Activated CD8-positive, alpha-beta T cell treated with anti-CD3 and anti-CD28 coated beads, Interleukin-2, amount 10 ng/mL, durations not matched to agents 7 days and 5 days (primary cell): ENCODE measurements around the gene HGFAC. TPM values are rescaled to one million over a fixed set of nuclear protein-coding genes. Genes with fewer than 3 reads are reported as not detected.

Experiments used
- ATAC-seq: fragments of 150-1000 bp; cut with Tn5 transposase; one replicate; pipeline ENCODE4 v1.10.0; 2021; ENCODE audit warnings: moderate library complexity
- CTCF ChIA-PET: fragments of 350-600 bp; sonication (Branson Sonifier 250); formaldehyde crosslinking; loops from one replicate; lab custom pipeline; 2021; ENCODE audit warnings: antibody characterized with exemption; lab: Charles Lee
- POLR2A ChIA-PET: fragments of 350-600 bp; sonication (Branson Sonifier 250); formaldehyde crosslinking; loops from one replicate; lab custom pipeline; 2021; ENCODE audit warnings: antibody characterized with exemption; lab: Charles Lee
- DNase-seq: peaks from one replicate; pipeline ENCODE4 v3.0.0-alpha.2; 2020
- H3K27ac Mint-ChIP-seq: one replicate; pipeline ENCODE4 v1.8.0; 2021; ENCODE audit warnings: mild to moderate bottlenecking, mixed read lengths
- H3K27me3 Mint-ChIP-seq: one replicate; pipeline ENCODE4 v1.8.0; 2021; ENCODE audit warnings: low read depth, mixed read lengths
- H3K36me3 Mint-ChIP-seq: one replicate; pipeline ENCODE4 v1.8.0; 2021; ENCODE audit warnings: low read depth, mixed read lengths
- H3K4me1 Mint-ChIP-seq: one replicate; pipeline ENCODE4 v1.8.0; 2021; ENCODE audit warnings: low read depth, mixed read lengths
- H3K4me3 Mint-ChIP-seq: one replicate; pipeline ENCODE4 v1.8.0; 2021; ENCODE audit warnings: mild to moderate bottlenecking, mixed read lengths
- H3K9me3 Mint-ChIP-seq: one replicate; pipeline ENCODE4 v1.8.0; 2022; ENCODE audit warnings: mixed read lengths; ENCODE audit not compliant: insufficient read depth
- total RNA-seq, 2 experiments: library from RNA; stranded (reverse); gene quantifications; one replicate each; pipeline ENCODE4 v1.2.3, GENCODE V29; 2021

Gene HGFAC
- total RNA-seq, 2 experiments from 2014 or later = not detected

GRCh38 chr4:3440979-3441500 is 728 bp upstream of the HGFAC start:
- Mint-ChIP-seq H3K4me1 (no peaks in the 10 kb centered on the region), H3K27me3 (no peaks in the 10 kb centered on the region), H3K27ac (no peak overlapping the region), H3K9me3 (no peaks in the 10 kb centered on the region), H3K4me3 (no peak overlapping the region), H3K36me3 (no peaks in the 10 kb centered on the region)
- ATAC-seq (no peak), DNase-seq (no peak)
- POLR2A ChIA-PET = no interaction called here
- CTCF ChIA-PET = interaction anchor here (0.8 to 1.8 kb wide), 2 partner anchors 93 to 95 kb away, joined by 3 to 5 read pairs; no protein-coding TSS in a partner anchor

DNA sequence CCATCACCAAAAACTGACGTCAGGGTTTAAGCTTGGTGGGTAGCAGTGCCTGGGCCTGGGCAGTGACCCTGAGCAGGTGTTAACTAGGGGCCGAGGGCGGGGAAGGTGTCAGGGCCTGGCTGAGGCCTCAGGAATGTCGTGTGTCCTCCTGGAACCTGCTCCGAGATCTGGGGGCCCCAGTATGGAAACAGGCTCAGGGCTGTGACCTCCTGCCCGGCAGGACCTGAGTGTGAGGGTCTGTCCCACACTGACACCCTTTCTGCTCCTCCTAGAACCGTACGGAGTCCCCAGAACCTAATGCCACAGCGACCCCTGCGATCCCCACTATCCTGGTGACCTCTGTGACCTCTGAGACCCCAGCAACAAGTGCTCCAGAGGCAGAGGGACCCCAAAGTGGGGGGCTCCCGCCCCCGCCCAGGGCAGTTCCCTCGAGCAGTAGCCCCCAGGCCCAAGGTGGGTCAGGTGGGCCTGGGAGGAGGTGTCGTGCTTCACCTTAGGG is 741 bp downstream of the HGFAC start:
- Mint-ChIP-seq H3K36me3 (no peaks in the 10 kb centered on the region), H3K27me3 (no peaks in the 10 kb centered on the region), H3K27ac (no peak overlapping the region), H3K4me1 (no peaks in the 10 kb centered on the region), H3K4me3 (no peak overlapping the region), H3K9me3 (no peaks in the 10 kb centered on the region)
- ChIA-PET POLR2A (no interaction called here), CTCF (interaction anchor here (1.4 to 1.6 kb wide), 2 partner anchors 246 to 334 kb away, joined by 6 to 8 read pairs; no protein-coding TSS in a partner anchor)
- DNase-seq (no peak), ATAC-seq (no peak)

GRCh38 chr4:3442959-3443749 is 1.4 kb downstream of the HGFAC start:
- ChIA-PET CTCF (interaction anchor here (0.6 to 1.6 kb wide), 7 partner anchors 95 to 371 kb away, joined by 3 to 9 read pairs (median 6); no protein-coding TSS in a partner anchor), POLR2A (no interaction called here)
- Mint-ChIP-seq H3K27me3 (no peaks in the 10 kb centered on the region), H3K4me1 (no peaks in the 10 kb centered on the region), H3K27ac (no peak overlapping the region), H3K4me3 (no peak overlapping the region), H3K9me3 (no peaks in the 10 kb centered on the region), H3K36me3 (no peaks in the 10 kb centered on the region)
- DNase-seq (peak; percentile 74), ATAC-seq (peak; percentile 81)

- no peaks in the 10 kb centered on the region for H3K36me3 Mint-ChIP-seq
- H3K27ac Mint-ChIP-seq = no peak overlapping the region
- DNase-seq = no peak
- H3K4me3 Mint-ChIP-seq = no peak overlapping the region
- CTCF ChIA-PET = interaction anchor here (0.7 to 1.6 kb wide), 6 partner anchors 96 to 372 kb away, joined by 3 to 9 read pairs (median 7); no protein-coding TSS in a partner anchor
- H3K27me3 Mint-ChIP-seq = no peaks in the 10 kb centered on the region
- ATAC-seq = no peak
- no peaks in the 10 kb centered on the region for H3K4me1 Mint-ChIP-seq
- POLR2A ChIA-PET = no interaction called here
- no peaks in the 10 kb centered on the region for H3K9me3 Mint-ChIP-seq
These were observed 2.1 kb downstream of the HGFAC start for GRCh38 chr4:3443750-3444309.

- Mint-ChIP-seq H3K4me1 (no peaks in the 10 kb centered on the region), H3K36me3 (no peaks in the 10 kb centered on the region), H3K9me3 (no peaks in the 10 kb centered on the region), H3K27me3 (no peaks in the 10 kb centered on the region), H3K4me3 (no peak overlapping the region), H3K27ac (no peak overlapping the region)
- DNase-seq = no peak
- POLR2A ChIA-PET = no interaction called here
- CTCF ChIA-PET = interaction anchor here (1.5 kb wide), 1 partner anchor 99 kb away, joined by 8 read pairs; no protein-coding TSS in a partner anchor
- ATAC-seq = no peak
These were observed 2.8 kb downstream of the HGFAC start for GRCh38 chr4:3444351-3445110.

DNA sequence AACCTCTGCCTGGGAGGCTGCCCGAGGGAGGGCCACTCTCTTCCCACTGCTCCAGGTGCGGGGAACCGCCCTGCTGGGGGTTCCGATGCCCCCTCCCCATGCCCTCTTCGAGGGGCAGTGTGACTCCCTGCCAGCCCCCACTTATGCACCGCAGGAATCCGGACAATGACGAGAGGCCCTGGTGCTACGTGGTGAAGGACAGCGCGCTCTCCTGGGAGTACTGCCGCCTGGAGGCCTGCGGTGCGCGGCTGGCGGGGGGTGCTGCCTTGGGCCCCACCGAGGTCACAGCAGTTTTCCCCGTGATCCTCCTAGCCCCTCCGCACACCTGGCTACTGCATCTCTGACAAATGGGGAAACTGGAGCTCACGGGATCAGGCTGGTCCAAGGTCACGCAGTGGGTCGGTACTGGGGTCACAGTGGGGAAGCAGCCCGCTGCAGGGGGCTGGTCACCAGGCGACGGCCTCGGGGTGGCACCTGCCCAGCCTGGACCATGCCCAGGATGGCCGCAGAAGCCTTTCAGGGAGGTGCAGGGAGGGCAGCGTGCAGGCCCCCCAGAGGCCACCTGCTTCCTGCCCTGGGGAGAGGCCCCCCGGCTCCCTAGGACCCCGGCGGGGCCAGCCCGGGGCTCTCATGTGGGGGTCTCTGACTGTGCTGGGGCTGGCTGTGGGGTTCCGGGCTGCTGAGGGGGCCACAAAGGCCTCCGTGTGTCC is 3.5 kb downstream of the HGFAC start:
- H3K4me1 Mint-ChIP-seq = no peaks in the 10 kb centered on the region
- CTCF ChIA-PET = no interaction called here
- H3K27me3 Mint-ChIP-seq = no peaks in the 10 kb centered on the region
- no peak overlapping the region for H3K27ac Mint-ChIP-seq
- POLR2A ChIA-PET = no interaction called here
- DNase-seq (no peak), ATAC-seq (no peak)
- H3K4me3 Mint-ChIP-seq = no peak overlapping the region
- no peaks in the 10 kb centered on the region for H3K36me3 Mint-ChIP-seq
- no peaks in the 10 kb centered on the region for H3K9me3 Mint-ChIP-seq

DNA sequence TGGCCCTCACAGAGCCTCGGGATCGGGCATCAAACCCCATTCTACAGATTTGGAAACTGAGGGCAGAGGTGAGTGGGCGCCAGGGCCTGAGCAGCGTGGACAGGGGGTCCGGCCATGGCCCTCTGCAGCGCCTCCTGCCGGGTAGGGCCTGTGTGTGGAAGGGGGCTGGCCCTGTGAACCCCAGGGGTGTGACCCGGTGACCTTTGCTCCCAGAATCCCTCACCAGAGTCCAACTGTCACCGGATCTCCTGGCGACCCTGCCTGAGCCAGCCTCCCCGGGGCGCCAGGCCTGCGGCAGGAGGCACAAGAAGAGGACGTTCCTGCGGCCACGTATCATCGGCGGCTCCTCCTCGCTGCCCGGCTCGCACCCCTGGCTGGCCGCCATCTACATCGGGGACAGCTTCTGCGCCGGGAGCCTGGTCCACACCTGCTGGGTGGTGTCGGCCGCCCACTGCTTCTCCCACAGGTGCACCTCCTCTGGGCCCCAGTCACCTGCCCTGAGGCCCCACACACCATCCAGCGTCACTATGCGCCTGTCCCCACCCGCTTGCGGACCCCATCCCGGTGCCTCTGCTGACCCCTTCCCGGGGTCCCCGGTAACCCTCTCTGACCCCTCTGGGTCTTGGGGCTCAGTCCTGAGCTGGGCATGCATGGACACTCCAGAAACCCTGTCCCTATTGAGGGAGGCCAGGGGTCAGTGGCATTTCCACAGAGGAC is 4.2 kb downstream of the HGFAC start:
- DNase-seq (no peak), ATAC-seq (no peak)
- H3K27ac Mint-ChIP-seq = no peak overlapping the region
- H3K27me3 Mint-ChIP-seq = no peaks in the 10 kb centered on the region
- no peaks in the 10 kb centered on the region for H3K36me3 Mint-ChIP-seq
- H3K9me3 Mint-ChIP-seq = no peaks in the 10 kb centered on the region
- H3K4me3 Mint-ChIP-seq = no peak overlapping the region
- ChIA-PET POLR2A (no interaction called here), CTCF (no interaction called here)
- H3K4me1 Mint-ChIP-seq = no peaks in the 10 kb centered on the region

GRCh38 chr4:3446631-3447320 is 5.0 kb downstream of the HGFAC start:
- Mint-ChIP-seq H3K27ac (no peak overlapping the region), H3K36me3 (no peaks in the 10 kb centered on the region), H3K4me3 (no peak overlapping the region), H3K4me1 (no peaks in the 10 kb centered on the region), H3K27me3 (peaks cover under 1% of the 10 kb centered on the region), H3K9me3 (no peaks in the 10 kb centered on the region)
- CTCF ChIA-PET = no interaction called here
- DNase-seq = no peak
- ATAC-seq = no peak
- POLR2A ChIA-PET = no interaction called here

DNA sequence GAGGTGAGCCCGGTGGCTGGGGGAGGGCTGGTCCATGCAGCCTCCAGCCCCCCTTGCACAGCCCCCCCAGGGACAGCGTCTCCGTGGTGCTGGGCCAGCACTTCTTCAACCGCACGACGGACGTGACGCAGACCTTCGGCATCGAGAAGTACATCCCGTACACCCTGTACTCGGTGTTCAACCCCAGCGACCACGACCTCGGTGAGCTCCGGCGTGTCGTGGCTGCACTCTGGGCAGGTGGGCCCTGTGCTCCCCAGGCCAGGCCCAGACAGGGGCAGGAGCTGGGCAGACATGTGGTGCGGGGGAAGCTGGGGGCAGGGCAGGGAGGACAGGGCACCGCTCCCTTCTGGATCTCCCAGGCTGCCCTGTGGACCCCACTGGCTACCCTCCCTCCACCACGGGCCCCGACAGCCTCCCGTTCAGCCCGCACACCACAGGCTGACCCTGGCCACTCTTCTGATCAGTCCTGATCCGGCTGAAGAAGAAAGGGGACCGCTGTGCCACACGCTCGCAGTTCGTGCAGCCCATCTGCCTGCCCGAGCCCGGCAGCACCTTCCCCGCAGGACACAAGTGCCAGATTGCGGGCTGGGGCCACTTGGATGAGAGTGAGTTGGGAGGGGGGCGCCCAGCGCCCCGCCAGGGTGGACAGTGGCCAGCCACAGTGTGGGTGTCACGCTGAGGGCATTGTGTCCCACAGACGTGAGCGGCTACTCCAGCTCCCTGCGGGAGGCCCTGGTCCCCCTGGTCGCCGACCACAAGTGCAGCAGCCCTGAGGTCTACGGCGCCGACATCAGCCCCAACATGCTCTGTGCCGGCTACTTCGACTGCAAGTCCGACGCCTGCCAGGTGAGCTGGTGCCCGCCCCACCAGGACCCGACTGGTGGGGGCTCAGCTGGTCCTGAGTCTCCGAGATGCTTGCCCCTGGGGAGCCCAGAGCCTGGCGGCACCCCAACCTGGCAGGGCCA is 5.9 kb downstream of the HGFAC start:
- DNase-seq (no peak), ATAC-seq (no peak)
- CTCF ChIA-PET = no interaction called here
- Mint-ChIP-seq H3K36me3 (no peaks in the 10 kb centered on the region), H3K9me3 (no peaks in the 10 kb centered on the region), H3K27ac (no peak overlapping the region), H3K4me3 (no peak overlapping the region), H3K4me1 (no peaks in the 10 kb centered on the region), H3K27me3 (peaks cover 1% of the 10 kb centered on the region)
- POLR2A ChIA-PET = no interaction called here
